Measurements from ENCODE around the gene ZXDC. TPM values are rescaled to one million over a fixed set of nuclear protein-coding genes. Genes with fewer than 3 reads are reported as not detected.

The ZXDC gene
- total RNA-seq, 1 donor from 2014 or later, result 28.6 TPM

DNA sequence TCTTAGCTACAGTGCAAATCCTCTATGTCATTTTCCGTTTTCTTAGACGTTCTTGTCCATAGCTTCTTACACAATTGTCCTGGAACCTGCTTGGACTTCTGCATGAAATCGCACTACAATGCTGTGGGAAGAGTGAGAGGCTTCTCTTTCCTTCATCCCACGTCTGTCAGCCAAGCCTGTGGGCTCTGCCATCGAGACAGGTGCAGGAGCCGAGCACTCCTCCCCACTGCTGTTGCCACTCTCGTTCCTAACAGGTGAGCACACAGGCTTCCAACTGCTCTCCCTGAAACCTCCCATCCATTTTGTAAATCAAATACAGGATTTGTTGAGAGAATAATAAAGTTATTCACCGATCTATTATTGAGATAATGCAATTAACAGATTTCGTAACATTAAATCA, 23.5 kb downstream of the ZXDC start:
- no peak for DNase-seq (ENCODE audit: low spot score)

DNA sequence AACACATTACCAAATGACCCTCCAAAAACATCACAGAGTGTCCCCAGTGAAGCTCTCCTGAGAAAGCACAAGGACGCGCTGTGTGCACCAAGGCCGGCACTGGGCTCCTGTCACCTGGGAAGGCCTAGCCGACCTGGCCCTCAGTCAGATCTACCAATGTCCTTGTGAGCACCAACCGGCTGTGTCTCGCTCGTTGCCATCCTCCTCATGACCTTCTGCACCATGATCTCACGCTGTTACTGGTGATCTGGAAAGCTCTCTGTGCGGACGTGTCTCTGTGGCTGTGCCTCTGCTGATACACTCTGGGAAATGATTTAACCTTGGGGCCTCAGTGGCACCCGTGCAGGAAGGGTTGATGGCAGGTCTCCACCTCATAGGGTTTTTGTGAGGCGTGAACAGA, 24.2 kb downstream of the ZXDC start:
- DNase-seq (ENCODE audit: low spot score), result no peak

DNA sequence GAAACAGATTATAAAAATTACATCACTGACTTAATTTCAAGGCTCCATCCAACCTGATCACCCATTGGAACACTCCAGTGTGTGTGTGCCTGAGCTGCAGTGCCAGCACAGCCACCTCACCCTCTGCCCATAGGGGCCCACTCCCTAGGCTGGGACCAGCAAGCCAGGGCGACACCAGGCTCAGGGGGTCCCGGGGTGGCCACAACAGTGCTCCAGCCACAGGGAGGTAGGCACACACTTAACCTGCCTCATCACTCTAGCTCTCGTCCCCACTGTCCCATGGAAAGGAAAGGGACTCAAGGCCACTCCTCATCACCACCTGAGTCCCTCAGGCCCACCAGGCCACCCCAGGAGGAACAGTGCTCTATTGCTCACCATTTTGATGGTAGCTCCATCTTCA, 24.9 kb downstream of the ZXDC start:
- DNase-seq (ENCODE audit: low spot score), result no peak

DNA sequence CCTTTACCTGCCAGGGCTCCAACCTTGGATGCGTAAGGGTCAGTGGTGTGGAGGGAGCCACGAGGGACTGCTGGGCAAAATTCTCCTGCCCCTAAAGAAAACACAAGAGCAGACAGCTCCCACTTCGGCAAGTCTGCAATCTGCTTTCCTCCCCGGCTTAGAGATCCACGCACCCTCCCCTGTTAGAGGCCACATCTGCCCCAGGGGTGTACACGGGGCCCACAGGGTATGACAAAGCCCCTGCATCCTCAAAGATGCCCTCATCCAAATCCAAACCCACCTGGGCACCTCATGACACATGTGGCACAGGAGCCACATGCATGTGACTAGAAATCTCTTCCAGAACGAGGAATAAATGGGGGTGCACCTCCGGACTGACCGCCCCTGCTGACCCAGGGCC, 25.5 kb downstream of the ZXDC start:
- no peak for DNase-seq (ENCODE audit: low spot score)

DNA sequence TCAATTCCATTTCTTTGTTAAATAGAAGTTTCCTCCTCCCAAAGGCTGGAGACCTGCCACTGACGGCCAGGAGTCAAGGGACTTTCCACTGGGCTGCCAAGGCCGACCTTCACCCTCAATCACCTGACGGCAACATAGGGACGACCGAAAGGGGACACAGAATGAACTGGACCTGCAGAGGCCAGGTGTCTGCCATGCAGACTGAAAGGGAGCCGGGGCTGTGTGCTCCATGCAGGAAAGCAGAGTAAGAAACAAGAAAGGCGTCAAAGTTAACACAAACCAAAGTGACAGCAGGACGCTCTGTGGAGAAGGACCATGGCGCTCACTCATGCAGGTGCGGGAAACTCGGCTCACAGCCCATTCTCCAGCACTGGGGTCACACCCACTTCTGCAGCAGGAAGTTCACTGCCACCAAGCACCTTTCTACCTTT, 26.1 kb downstream of the ZXDC start:
- DNase-seq (ENCODE audit: low spot score), result no peak

DNA sequence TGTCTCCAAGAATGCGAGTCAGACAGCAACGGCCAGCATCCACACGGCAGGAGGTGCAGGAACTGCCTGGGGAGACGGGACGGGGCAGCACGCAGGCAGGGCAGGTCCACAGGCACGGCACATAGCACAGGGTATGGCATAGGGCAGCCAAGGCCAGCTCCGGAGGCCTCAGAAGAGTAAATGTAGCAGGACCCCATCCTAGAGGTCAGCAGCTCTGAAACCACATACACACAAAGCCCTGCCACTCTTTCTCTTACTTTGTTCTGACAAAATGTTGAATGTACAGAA, 26.9 kb downstream of the ZXDC start:
- DNase-seq (ENCODE audit: low spot score), result no peak

DNA sequence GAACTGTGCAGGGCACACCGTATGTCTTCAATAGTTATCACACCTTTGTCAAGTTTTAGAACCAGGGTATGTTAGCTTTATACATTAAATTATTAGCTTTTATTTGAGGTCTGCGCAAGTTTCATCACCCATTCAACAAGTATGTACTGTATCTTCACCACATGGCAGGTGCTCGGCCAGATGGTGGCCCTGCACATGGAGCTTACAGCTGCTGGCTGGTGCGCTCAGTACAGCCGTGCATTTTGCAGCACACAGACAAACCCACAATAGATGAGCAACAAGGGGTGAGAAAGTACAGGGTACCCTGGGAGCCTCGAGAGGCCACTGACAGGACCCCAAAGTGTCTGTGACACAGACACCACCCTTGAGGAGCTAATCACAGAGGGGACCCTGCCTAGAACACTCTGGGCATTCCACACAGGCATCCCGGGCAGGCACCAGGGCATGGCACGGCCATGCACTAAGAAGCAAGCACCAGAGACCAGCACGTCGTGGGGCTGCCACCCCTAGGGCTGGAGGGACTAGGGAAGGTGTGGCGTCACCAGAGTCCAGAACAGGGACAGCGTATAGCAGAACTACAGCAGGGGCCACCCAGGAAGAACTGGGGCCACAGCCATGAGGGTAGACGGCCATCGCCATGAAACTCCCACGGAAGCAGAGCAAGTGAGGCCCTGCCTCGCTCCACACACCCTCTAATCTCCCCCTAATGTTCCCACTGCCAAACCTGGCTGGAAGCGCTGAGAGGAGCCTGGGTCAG, 27.4 kb downstream of the ZXDC start:
- no peak for DNase-seq (ENCODE audit: low spot score)

DNA sequence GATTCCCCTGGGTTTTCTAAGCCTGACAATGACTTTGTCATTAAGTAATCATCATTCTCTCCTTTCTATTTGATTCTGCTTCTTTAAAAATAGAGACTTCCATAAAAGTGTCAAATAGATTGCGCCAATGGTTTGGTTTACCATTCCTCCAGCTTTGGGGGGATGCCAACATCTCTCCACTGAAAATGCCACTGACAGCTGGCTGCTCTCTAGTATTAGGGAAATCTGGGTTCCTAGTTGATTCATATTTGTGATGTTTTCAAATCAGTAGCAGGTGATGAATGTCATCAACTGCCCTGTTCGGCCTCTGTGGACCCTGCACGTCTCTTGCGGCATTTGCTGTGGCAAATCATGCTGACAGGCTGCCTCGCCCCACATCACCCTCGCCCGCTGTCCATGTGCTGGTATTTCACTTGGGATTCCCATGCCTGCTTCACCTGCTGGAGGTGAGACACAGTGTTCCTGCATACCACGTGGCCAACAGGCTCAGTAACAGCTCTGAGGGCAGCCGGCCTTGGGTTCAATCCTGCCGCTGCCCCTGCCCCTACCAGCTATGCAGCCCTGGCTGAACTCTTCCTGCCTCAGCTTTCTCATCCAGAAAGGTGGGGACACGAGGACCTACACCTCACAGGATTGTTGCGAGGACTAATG, 28.1 kb downstream of the ZXDC start:
- no peak for DNase-seq (ENCODE audit: low spot score)

DNA sequence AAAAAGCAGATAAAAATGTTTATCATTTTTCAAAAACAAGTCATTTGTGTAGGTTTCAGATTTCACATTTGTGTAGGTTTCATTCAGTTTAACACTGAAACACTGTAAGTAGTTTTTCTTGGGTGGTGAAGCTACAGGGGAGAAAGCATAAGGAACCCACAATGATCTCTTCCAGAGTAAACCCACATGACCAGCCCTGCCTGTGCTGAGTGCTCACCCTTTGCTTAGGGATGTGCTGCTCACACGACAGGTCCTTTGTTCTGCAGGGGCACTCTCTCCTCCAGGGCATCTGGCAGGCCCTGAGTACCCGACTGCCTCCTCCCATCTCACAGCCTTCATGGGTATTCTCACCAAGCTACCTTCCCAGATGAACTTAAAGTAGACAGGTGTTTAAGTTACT, 28.9 kb downstream of the ZXDC start:
- DNase-seq (ENCODE audit: low spot score), result no peak

DNA sequence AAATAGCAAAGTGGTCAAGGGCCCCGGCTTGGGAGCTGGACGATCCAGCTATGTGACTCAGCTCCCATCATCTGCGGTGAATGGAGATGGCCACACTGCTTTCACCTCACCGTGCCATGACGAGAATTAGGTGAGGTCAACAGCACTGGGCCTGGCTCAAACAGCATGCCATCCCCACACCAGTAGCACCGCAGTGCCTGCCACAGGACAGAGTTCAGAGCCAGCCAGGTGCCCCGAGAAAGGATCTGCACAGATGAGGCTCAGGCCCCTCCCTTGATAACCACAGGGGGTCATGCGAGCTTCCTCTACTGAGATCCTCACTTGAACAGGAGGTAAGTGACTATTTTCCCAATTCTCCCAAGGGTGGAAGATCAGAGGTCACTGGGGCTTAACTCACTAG, 29.4 kb downstream of the ZXDC start:
- DNase-seq (ENCODE audit: low spot score), result no peak

DNA sequence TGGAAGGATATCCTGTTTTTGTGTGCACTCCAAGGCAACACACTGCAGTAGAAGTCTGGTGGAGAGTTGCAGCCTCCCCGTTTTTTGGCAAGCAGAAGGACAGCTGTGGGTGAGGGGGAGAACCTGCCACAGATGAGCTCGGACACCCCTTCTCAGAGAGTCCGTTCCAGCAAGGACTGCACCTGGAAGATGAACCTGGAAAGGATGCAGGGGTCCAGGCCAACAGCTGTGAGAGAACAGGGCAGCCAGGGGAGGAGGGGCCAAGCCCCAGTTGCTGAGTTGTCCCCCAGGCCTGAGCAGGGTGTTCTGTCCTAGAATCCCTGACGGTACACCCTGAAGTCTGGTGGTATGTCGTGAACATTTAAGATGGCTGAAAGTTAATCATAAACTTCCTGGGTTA, 30.2 kb downstream of the ZXDC start:
- DNase-seq (ENCODE audit: low spot score), result no peak

DNA sequence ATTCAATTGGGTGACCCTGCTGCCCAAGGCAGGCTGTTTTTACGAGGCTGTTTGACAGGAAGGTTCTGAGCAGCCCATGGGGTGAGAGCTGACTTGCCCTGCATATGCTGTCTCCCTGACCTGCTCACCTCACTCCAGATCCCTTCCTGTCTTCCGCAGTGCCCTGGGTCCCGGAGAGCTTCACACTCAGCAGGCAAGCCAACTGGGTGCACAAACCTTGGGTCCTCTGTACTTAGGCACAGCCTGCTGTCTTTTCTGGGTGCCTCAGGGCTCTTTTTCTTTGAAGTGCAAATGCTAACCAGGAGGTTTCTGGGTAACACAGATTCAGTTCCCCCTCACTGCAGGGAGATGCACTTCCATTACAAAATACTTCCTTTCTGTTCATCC, 32.8 kb downstream of the ZXDC start:
- no peak for DNase-seq (ENCODE audit: low spot score)

DNA sequence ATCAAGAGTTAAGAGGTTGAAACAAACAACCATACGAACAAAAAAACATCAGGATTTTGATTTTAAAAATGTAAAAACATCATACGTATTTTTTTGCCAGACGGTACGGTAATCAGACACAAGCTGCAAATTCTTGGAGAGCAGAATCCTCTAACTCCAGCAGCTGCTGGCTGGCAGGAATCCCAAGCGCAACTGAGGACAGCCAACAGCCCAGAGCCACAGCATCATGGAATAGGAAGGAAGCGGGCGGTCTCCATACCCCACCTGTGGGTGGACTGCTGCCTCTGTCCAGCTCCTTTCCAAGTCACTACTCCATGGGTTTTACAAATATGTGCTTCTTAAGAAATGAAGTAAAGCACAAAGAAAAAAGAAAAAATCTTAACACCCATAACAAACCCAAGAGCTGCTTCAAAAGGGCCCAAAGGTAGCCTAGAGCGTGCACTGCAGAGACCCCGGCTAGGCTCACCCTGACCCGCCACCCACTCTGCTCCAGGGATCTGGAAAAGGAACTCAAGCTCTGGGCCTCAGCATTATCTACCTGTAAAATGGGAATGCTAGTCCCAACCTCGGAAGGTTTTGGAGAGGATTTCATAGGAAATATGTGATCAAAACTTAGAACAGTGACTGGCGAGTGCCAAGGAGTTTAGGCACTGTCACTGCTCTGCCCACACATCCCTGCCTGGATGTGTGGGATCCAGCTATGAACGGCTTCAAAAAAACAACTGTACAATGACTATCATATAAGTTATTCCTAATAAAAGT, 33.4 kb downstream of the ZXDC start:
- peak; percentile 58 for DNase-seq (ENCODE audit: low spot score)

DNA sequence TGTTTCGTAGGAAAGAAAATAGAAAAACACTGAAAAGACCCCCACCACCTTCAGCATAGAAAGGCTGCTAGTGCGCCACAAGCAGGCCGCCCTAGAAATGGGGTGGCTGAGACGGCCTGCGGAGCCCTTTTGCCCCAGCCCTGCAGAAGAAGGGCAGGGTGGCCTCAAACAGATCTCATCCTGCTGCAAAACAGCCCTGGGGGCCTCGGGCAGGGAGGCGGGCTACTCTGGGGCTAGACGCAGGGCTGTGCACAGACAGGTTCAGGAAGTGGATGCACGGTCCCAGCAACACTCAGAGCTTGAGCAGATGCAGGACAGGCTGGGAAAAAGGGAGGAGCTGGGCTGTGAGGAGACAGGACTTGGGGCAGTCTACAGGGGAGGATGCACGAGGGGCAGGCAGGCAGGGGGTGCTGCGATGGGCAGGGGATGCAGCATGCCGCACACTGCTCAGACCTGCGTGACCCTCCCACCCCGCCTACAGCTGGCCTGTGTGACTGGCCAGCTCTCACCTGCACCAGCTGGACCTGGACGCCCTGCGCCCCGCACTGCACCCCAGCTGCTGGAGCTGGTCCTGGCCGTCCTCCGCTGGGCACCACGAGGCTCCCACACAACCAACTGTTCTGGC, 34.3 kb downstream of the ZXDC start:
- peak; percentile 20 for DNase-seq (ENCODE audit: low spot score)

DNA sequence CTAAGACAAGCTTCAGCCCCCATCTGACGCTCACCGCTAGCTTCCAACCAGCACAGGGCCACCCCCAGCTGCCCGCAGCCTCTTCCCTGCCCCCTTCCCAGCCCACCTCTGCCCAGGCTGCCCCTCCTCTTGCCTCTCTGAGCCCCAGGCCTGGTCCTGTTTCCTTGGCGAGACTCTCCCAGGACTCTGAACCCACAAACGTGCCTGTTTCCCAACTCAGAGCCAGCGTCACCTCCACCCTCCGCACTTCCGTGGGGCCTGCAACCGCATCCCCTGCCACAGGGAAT, 35.0 kb downstream of the ZXDC start:
- DNase-seq (ENCODE audit: low spot score), result no peak

DNA sequence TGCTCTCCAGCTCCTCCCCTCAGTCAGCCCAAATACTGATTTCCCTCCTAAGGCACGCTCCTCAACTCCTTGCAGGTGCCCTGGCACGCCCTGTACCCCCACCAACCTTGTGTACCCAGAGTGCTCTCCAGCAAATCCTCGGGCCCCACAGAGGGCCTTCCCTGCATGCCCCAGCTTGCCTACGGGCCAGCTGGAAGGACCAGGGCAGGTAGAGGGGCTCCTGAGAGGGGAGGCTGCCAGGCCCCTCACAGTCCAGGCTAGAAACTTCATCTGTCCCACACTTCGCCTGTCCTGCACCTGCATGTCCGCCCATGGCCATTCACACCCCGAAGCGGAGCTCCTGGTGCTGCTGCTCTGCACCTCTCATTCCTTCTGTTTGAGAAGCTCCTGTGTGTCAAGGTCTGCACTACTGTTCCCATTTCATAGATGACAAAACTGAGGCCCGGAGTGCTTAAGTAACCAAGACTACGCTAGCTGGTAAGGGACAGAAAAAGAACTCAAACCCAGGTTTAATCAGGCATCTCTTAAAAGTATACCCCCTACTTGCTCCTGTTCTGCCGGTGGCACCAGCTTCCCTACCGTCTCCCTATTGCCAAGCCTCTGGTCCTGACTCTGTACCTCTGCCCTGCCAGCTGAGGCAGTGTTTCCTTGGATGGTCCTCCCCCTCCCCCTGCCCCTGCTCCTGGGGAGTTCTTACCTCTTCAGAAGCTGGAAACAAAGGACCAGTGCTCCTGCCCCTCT, 35.6 kb downstream of the ZXDC start:
- DNase-seq (ENCODE audit: low spot score), result no peak

DNA sequence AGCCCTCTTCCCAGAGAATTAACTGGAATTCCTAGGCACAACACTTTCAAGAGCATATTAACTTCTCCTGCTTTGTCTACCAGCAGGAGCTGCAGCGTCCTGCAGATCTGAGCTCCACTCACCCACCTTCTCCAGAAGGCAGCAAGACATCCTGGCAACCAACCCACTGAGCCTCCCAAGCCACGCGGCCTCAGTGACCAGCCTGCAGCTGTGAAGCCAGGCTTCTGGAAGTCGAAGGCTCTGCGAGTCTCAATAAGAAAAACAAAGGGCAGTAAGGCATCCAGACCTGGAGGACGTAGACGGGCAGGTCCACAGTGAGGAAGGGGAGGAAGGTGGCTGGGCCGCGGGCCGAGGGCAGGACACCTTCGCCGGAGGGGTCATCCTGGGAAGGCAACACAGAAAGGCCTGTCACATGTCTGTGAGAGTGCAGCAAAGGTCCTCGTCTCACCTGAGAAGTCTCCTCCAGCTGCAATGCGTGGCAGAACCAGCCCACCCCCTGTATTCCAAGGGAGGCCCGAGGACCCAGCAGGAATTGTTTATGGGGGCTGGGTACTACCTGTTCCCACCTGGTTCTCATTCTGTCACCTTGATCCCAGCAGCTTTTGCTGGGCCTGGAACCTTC, 36.2 kb downstream of the ZXDC start:
- no peak for DNase-seq (ENCODE audit: low spot score)

DNA sequence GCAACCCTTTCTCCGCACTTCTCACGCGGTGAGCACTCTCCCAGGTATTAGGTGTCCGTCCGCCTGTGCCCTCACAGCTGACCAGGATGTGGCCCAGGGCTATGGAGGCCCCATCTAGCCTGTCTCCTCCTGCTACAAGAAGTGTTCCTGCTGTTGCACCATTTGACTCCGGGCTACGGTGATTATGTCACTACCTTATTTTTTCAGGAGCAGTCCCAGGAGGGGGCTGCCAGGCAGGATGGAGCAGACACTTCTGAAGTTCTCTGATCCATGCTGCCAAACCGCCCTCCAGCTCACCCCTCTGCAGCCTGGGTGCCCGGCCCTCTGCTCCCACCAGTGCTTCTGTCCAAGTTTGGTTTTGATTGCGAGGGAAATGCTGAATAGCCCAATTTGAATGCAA, 36.9 kb downstream of the ZXDC start:
- no peak for DNase-seq (ENCODE audit: low spot score)

DNA sequence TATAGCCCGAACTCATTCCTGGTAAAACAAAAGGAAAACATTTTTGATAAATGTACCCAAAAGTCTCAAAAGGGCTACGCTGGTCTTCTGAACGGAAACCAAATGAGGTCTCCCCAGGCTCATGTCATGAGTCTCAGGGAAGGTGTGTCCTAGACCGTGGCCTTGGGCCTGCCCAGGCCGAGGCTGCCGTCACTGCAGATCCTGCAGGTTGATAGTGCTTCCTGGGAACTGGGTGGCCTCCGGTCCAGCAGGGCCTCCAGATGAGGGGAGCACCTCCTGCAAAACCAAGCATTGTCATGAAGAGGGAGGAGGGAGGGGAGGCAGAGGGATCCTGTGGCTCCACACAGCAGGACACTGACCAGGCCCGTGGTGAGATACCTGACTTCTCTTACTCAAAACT, 37.5 kb downstream of the ZXDC start:
- no peak for DNase-seq (ENCODE audit: low spot score)

DNA sequence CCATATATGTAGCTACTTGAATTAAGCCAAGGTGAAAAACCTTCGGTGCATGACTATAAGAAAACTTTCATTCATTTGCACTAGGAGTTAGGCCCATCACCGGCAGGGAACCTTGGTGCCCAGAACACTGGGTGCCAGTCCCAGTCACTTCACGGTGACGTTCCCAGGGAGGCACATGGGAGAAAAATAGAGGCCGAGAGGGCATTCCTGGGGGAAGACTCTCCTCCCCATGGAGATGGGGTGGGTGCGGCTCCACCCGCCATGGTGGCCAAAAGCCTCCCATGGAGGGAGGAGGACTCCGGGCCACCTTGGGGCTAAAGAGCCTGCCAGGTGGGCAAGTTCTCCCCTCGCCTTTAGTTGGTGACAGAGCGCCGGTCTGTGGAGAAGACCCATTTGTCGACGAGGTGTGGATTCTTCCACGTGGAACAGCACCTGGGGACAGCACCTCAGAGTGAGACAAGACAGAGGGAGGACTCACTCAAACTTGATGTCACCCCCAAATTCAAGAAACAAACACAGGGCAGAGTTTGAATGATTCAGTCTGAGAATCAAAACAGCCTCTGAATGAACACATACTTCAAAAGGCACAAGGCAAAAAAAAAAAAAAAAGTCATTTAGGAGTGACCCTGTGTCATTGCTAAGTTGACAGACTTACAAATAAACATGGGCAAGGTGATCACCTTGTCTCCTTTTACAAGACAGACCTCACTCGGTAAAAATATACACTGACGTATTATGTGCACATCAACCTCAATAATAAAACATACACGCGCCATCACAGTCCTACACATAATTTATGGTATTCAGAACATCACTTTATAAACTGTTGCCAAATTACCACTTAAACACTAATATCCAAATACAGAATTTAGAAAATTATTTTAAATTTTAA, 38.6 kb downstream of the ZXDC start:
- no peak for DNase-seq (ENCODE audit: low spot score)

Measured in umbilical cord (tissue), 2 donors.